ENCODE results near the gene GNA15.

Gene GNA15

GRCh38 chr19:3192228-3192635 lies 56.4 kb downstream of the GNA15 start:
- peaks cover 33% of the 10 kb centered on the region for H3K36me3 ChIP-seq (ENCODE audit: insufficient read depth, low read length)
- no peak overlapping the region for H3K27ac ChIP-seq (ENCODE audit: low read depth, low read length)
- peaks cover 2% of the 10 kb centered on the region; the same call in 1 of the 2 replicates for H3K4me1 ChIP-seq (ENCODE audit: insufficient read depth, low read length)
- H3K9me3 ChIP-seq (ENCODE audit: insufficient read depth, low read depth, low read length): no peaks in the 10 kb centered on the region
- whole genome bisulfite sequencing: 96% methylated on average over 32 of the region's 32 CpGs
- H3K9ac ChIP-seq (ENCODE audit: low read depth, low read length): no peak overlapping the region
- H3K4me3 ChIP-seq (ENCODE audit: low read length): no peak overlapping the region
- no peaks in the 10 kb centered on the region for H3K27me3 ChIP-seq (ENCODE audit: insufficient read depth, low read length)

GRCh38 chr19:3192684-3193083 lies 56.9 kb downstream of the GNA15 start:
- H3K27ac ChIP-seq (ENCODE audit: low read depth, low read length): no peak overlapping the region
- H3K36me3 ChIP-seq (ENCODE audit: insufficient read depth, low read length): peaks cover 33% of the 10 kb centered on the region
- WGBS: 95% methylated on average over 14 of the region's 14 CpGs
- H3K4me1 ChIP-seq (ENCODE audit: insufficient read depth, low read length): no peaks in the 10 kb centered on the region
- no peak overlapping the region for H3K9ac ChIP-seq (ENCODE audit: low read depth, low read length)
- no peaks in the 10 kb centered on the region for H3K9me3 ChIP-seq (ENCODE audit: insufficient read depth, low read depth, low read length)
- H3K4me3 ChIP-seq (ENCODE audit: low read length): no peak overlapping the region
- no peaks in the 10 kb centered on the region for H3K27me3 ChIP-seq (ENCODE audit: insufficient read depth, low read length)

- WGBS: 95% methylated on average over 40 of the region's 40 CpGs
These were observed 57.6 kb downstream of the GNA15 start for GRCh38 chr19:3193256-3194105.

GRCh38 chr19:3194106-3195087 lies 58.6 kb downstream of the GNA15 start:
- Histone ChIP-seq H3K27ac (ENCODE audit: low read depth, low read length) (no peak overlapping the region), H3K9me3 (ENCODE audit: insufficient read depth, low read depth, low read length) (no peaks in the 10 kb centered on the region), H3K4me1 (ENCODE audit: insufficient read depth, low read length) (no peaks in the 10 kb centered on the region), H3K27me3 (ENCODE audit: insufficient read depth, low read length) (no peaks in the 10 kb centered on the region), H3K9ac (ENCODE audit: low read depth, low read length) (no peak overlapping the region), H3K36me3 (ENCODE audit: insufficient read depth, low read length) (peaks cover 36% of the 10 kb centered on the region), H3K4me3 (ENCODE audit: low read length) (no peak overlapping the region)
- WGBS: 90% methylated on average over 17 of the region's 17 CpGs

More at GRCh38 chr19:3193256-3194105, 57.6 kb downstream of the GNA15 start:
- Histone ChIP-seq H3K27ac (ENCODE audit: low read depth, low read length) (no peak overlapping the region), H3K27me3 (ENCODE audit: insufficient read depth, low read length) (no peaks in the 10 kb centered on the region), H3K4me1 (ENCODE audit: insufficient read depth, low read length) (no peaks in the 10 kb centered on the region), H3K9ac (ENCODE audit: low read depth, low read length) (no peak overlapping the region), H3K9me3 (ENCODE audit: insufficient read depth, low read depth, low read length) (no peaks in the 10 kb centered on the region), H3K4me3 (ENCODE audit: low read length) (no peak overlapping the region), H3K36me3 (ENCODE audit: insufficient read depth, low read length) (peaks cover 35% of the 10 kb centered on the region)

GRCh38 chr19:3196064-3196932 lies 60.5 kb downstream of the GNA15 start:
- Histone ChIP-seq H3K9ac (ENCODE audit: low read depth, low read length) (no peak overlapping the region), H3K27ac (ENCODE audit: low read depth, low read length) (no peak overlapping the region), H3K4me1 (ENCODE audit: insufficient read depth, low read length) (no peaks in the 10 kb centered on the region), H3K36me3 (ENCODE audit: insufficient read depth, low read length) (peaks cover 41% of the 10 kb centered on the region), H3K27me3 (ENCODE audit: insufficient read depth, low read length) (no peaks in the 10 kb centered on the region), H3K4me3 (ENCODE audit: low read length) (no peak overlapping the region), H3K9me3 (ENCODE audit: insufficient read depth, low read depth, low read length) (no peaks in the 10 kb centered on the region)
- WGBS: 95% methylated on average over 42 of the region's 42 CpGs

GRCh38 chr19:3196933-3197205 lies 61.0 kb downstream of the GNA15 start:
- Histone ChIP-seq H3K9me3 (ENCODE audit: insufficient read depth, low read depth, low read length) (no peaks in the 10 kb centered on the region), H3K9ac (ENCODE audit: low read depth, low read length) (no peak overlapping the region), H3K36me3 (ENCODE audit: insufficient read depth, low read length) (peaks cover 44% of the 10 kb centered on the region), H3K27ac (ENCODE audit: low read depth, low read length) (no peak overlapping the region), H3K27me3 (ENCODE audit: insufficient read depth, low read length) (no peaks in the 10 kb centered on the region), H3K4me3 (ENCODE audit: low read length) (no peak overlapping the region), H3K4me1 (ENCODE audit: insufficient read depth, low read length) (no peaks in the 10 kb centered on the region)
- 97% methylated on average over 14 of the region's 14 CpGs for WGBS

- Histone ChIP-seq H3K4me1 (ENCODE audit: insufficient read depth, low read length) (no peaks in the 10 kb centered on the region), H3K9me3 (ENCODE audit: insufficient read depth, low read depth, low read length) (no peaks in the 10 kb centered on the region), H3K27ac (ENCODE audit: low read depth, low read length) (no peak overlapping the region), H3K4me3 (ENCODE audit: low read length) (no peak overlapping the region), H3K27me3 (ENCODE audit: insufficient read depth, low read length) (no peaks in the 10 kb centered on the region), H3K9ac (ENCODE audit: low read depth, low read length) (no peak overlapping the region), H3K36me3 (ENCODE audit: insufficient read depth, low read length) (peaks cover 52% of the 10 kb centered on the region)
- WGBS: 95% methylated on average over 40 of the region's 43 CpGs
These were observed 63.3 kb downstream of the GNA15 start for GRCh38 chr19:3198901-3199700.

GRCh38 chr19:3201072-3201700 lies 65.4 kb downstream of the GNA15 start:
- Histone ChIP-seq H3K27me3 (ENCODE audit: insufficient read depth, low read length) (no peaks in the 10 kb centered on the region), H3K9me3 (ENCODE audit: insufficient read depth, low read depth, low read length) (no peaks in the 10 kb centered on the region), H3K4me1 (ENCODE audit: insufficient read depth, low read length) (no peaks in the 10 kb centered on the region), H3K27ac (ENCODE audit: low read depth, low read length) (no peak overlapping the region), H3K9ac (ENCODE audit: low read depth, low read length) (no peak overlapping the region), H3K36me3 (ENCODE audit: insufficient read depth, low read length) (peaks cover 59% of the 10 kb centered on the region), H3K4me3 (ENCODE audit: low read length) (no peak overlapping the region)
- WGBS: 95% methylated on average over 39 of the region's 39 CpGs

- Histone ChIP-seq H3K36me3 (ENCODE audit: insufficient read depth, low read length) (peaks cover 59% of the 10 kb centered on the region), H3K27me3 (ENCODE audit: insufficient read depth, low read length) (no peaks in the 10 kb centered on the region), H3K9ac (ENCODE audit: low read depth, low read length) (no peak overlapping the region), H3K4me3 (ENCODE audit: low read length) (no peak overlapping the region), H3K27ac (ENCODE audit: low read depth, low read length) (no peak overlapping the region), H3K4me1 (ENCODE audit: insufficient read depth, low read length) (no peaks in the 10 kb centered on the region), H3K9me3 (ENCODE audit: insufficient read depth, low read depth, low read length) (no peaks in the 10 kb centered on the region)
- WGBS: 97% methylated on average over 14 of the region's 14 CpGs
These were observed 66.1 kb downstream of the GNA15 start for GRCh38 chr19:3201911-3202310.

GRCh38 chr19:3202346-3202745 lies 66.5 kb downstream of the GNA15 start:
- Histone ChIP-seq H3K9ac (ENCODE audit: low read depth, low read length) (no peak overlapping the region), H3K27me3 (ENCODE audit: insufficient read depth, low read length) (no peaks in the 10 kb centered on the region), H3K36me3 (ENCODE audit: insufficient read depth, low read length) (peaks cover 63% of the 10 kb centered on the region), H3K27ac (ENCODE audit: low read depth, low read length) (no peak overlapping the region), H3K4me3 (ENCODE audit: low read length) (no peak overlapping the region), H3K4me1 (ENCODE audit: insufficient read depth, low read length) (no peaks in the 10 kb centered on the region), H3K9me3 (ENCODE audit: insufficient read depth, low read depth, low read length) (no peaks in the 10 kb centered on the region)
- WGBS: 92% methylated on average over 12 of the region's 12 CpGs

Data from HUES64 (cell line).